GM12891 (cell line): Measurements from ENCODE around the gene ANKRD44.
"Not testable (repeated sequence)": the region's sequence is repeated elsewhere in the genome, so short reads cannot be mapped to it uniquely, and the experiment has no call there.

Experiments
- POLR2A ChIP-seq: IDR thresholded peaks from 2 replicates; pipeline ENCODE4 v1.6.1; 2011; ENCODE audit warnings: low read depth, low read length, control low read depth
- POLR2AphosphoS5 ChIP-seq: IDR thresholded peaks from 2 replicates; pipeline ENCODE4 v1.6.1; 2011; ENCODE audit warnings: low read depth, low read length, control low read depth
- POU2F2 ChIP-seq: IDR thresholded peaks from 2 replicates; pipeline ENCODE4 v1.6.1; 2011; ENCODE audit warnings: low read depth, mild to moderate bottlenecking, control low read depth, low read length, moderate library complexity

GRCh38 chr2:197343968-197344367 lies 33.4 kb upstream of the ANKRD44 start:
- not testable (repeated sequence) for TF ChIP-seq POU2F2, POLR2A, POLR2AphosphoS5
